OCI-LY1 (cell line): ENCODE data around the gene PAX8.
"Not testable (repeated sequence)": the region's sequence is repeated elsewhere in the genome, so short reads cannot be mapped to it uniquely, and the experiment has no call there.

Source experiments
- H2AFZ ChIP-seq: fragments of 200-600 bp; sonication (generic), shearing (Covaris generic); 2 replicates; pipeline ENCODE4 v1.6.0; 2014; ENCODE audit warnings: antibody characterized with exemption, mild to moderate bottlenecking, low read length
- H3F3A ChIP-seq: fragments of 200-600 bp; sonication (generic), shearing (Covaris generic); 2 replicates; pipeline ENCODE4 v1.6.0; 2014; ENCODE audit warnings: mild to moderate bottlenecking, antibody characterized with exemption, low read length, moderate library complexity; ENCODE audit not compliant: insufficient read depth
- H3K27ac ChIP-seq: fragments of 200-600 bp; sonication (generic); 2 replicates; pipeline ENCODE4 v1.5.1; 2014; ENCODE audit warnings: low read length, mixed run types, mild to moderate bottlenecking, low read depth; ENCODE audit not compliant: poor library complexity, severe bottlenecking
- H3K27me3 ChIP-seq: fragments of 200-600 bp; sonication (generic); 2 replicates; pipeline ENCODE4 v1.6.0; 2014; ENCODE audit warnings: antibody characterized with exemption, mild to moderate bottlenecking, low read length, moderate library complexity; ENCODE audit not compliant: insufficient read depth
- H3K36me3 ChIP-seq: fragments of 200-600 bp; sonication (generic); 2 replicates; pipeline ENCODE4 v1.6.1; 2014; ENCODE audit warnings: mild to moderate bottlenecking, antibody characterized with exemption, low read length, moderate library complexity, mixed read lengths; ENCODE audit not compliant: insufficient read depth
- H3K4me1 ChIP-seq: fragments of 200-600 bp; sonication (generic); 2 replicates; pipeline ENCODE4 v1.5.1; 2014; ENCODE audit warnings: mild to moderate bottlenecking, low read length, moderate library complexity; ENCODE audit not compliant: insufficient read depth, severe bottlenecking
- H3K4me2 ChIP-seq: fragments of 200-600 bp; sonication (generic), shearing (Covaris generic); 2 replicates; pipeline ENCODE4 v1.6.1; 2014; ENCODE audit warnings: low read length
- H3K4me3 ChIP-seq: fragments of 200-600 bp; sonication (generic); 2 replicates; pipeline ENCODE4 v1.5.1; 2014; ENCODE audit warnings: low read length, low read depth, mild to moderate bottlenecking, mixed read lengths; ENCODE audit not compliant: poor library complexity, severe bottlenecking
- H3K79me2 ChIP-seq: fragments of 200-600 bp; shearing (Covaris generic); 2 replicates; pipeline ENCODE4 v1.6.1; 2016; ENCODE audit warnings: mixed run types, low read length, mixed read lengths; ENCODE audit not compliant: insufficient read depth
- H3K9ac ChIP-seq: fragments of 200-600 bp; sonication (generic), shearing (Covaris generic); 2 replicates; pipeline ENCODE4 v1.6.1; 2014; ENCODE audit warnings: mild to moderate bottlenecking, low read length, mixed read lengths
- H3K9me2 ChIP-seq: fragments of 200-600 bp; sonication (generic), shearing (Covaris generic); 2 replicates; pipeline ENCODE4 v1.6.1; 2014; ENCODE audit warnings: low read depth, mild to moderate bottlenecking, low read length, mixed read lengths
- H3K9me3 ChIP-seq: fragments of 200-600 bp; shearing (Covaris generic); 2 replicates; pipeline ENCODE4 v1.6.1; 2014; ENCODE audit warnings: low read length, mixed read lengths
- H4K20me1 ChIP-seq: fragments of 200-600 bp; sonication (generic), shearing (Covaris generic); 2 replicates; pipeline ENCODE4 v1.6.0; 2016; ENCODE audit warnings: mild to moderate bottlenecking, low read length; ENCODE audit not compliant: insufficient read depth
- EZH2 ChIP-seq: fragments of 200-600 bp; sonication (generic), shearing (Covaris generic); IDR thresholded peaks from 2 replicates; pipeline ENCODE4 v1.8.0; 2017; ENCODE audit warnings: borderline replicate concordance, mixed run types, mild to moderate bottlenecking, antibody characterized with exemption, low read length, moderate library complexity, mixed read lengths
- TF ChIP-seq, protein P1 (sequence below): fragments of 200-600 bp; sonication (generic), shearing (Covaris generic); IDR thresholded peaks from 2 replicates; pipeline ENCODE4 v1.5.1; 2017; ENCODE audit warnings: mild to moderate bottlenecking, antibody characterized with exemption, low read length, moderate library complexity, mixed read lengths

Gene PAX8

DNA sequence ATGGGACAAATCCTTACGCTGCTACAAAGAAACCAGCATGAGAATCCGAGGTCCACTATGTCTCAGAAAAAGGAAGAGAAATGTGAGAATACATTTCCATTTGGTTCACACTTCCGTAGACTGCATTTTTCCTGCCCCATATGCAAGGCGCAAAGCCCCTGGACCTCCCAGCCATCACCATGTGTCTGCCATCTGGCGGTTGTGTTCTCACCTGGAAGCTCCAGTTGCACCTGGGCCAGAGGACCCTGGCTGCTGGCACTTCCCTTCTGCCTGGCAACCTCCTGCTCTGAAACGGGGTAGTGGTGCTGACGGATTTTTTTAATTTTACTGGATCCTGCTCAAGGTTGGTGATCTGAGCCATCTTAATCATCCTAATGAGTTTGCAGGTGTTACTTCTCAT lies 41.4 kb upstream of the PAX8 start:
- not testable (repeated sequence) for H3K9me2 ChIP-seq, H3K79me2 ChIP-seq, H3K4me2 ChIP-seq, H3K4me3 ChIP-seq, H3K4me1 ChIP-seq, H3K9me3 ChIP-seq, H3K27me3 ChIP-seq, H3K27ac ChIP-seq, H3K36me3 ChIP-seq, H3K9ac ChIP-seq, H4K20me1 ChIP-seq, H2AFZ ChIP-seq, H3F3A ChIP-seq

DNA sequence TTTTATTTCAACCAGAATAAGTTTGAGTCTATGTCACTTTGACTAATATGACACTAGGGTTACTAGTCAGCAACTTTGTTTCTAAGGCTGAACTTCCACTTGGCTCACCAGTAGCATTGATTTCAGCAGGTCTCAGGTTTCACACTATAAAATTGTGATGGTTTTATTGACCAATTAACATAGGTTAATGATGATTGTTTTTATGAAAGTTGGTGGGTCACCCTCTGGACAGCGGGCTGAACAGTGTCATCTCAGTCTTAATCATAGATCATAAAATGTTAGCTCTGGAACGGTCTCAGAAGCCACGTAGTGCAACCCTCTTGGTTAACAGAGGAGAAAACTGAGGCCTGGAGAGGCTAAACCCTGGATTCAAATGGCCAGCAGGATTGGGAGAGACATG lies 40.2 kb upstream of the PAX8 start:
- not testable (repeated sequence) for H3K36me3 ChIP-seq, H4K20me1 ChIP-seq, H3K9ac ChIP-seq, H3K4me3 ChIP-seq, H3K27me3 ChIP-seq, H3K4me1 ChIP-seq, H3K27ac ChIP-seq, H3F3A ChIP-seq, H3K4me2 ChIP-seq, H3K79me2 ChIP-seq, H3K9me2 ChIP-seq, H3K9me3 ChIP-seq, H2AFZ ChIP-seq

DNA sequence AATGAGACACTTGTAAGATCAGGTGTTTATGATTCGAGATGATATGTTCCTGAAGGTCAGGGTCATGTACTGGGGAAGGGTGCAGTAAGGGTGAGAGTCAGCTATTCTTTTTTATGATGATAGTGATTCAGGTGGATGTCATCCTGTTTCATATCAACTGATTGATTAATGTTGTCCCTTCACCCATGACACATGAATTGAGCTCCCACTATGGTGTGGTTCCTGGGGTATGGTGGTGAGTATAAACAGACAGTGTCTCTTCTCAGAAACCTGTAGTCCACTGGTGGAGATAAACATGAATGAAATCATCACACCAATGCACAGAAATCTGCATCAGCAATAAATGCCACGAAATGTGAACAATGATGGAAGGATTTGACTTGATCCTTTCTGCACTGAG lies 37.4 kb upstream of the PAX8 start:
- H3K27ac ChIP-seq, result no peak overlapping the region
- no peaks in the 10 kb centered on the region for H4K20me1 ChIP-seq
- no peak overlapping the region for H3K4me2 ChIP-seq
- H3K4me1 ChIP-seq, result no peaks in the 10 kb centered on the region
- no peak for TF ChIP-seq EZH2
- TF ChIP-seq, protein P1, sequence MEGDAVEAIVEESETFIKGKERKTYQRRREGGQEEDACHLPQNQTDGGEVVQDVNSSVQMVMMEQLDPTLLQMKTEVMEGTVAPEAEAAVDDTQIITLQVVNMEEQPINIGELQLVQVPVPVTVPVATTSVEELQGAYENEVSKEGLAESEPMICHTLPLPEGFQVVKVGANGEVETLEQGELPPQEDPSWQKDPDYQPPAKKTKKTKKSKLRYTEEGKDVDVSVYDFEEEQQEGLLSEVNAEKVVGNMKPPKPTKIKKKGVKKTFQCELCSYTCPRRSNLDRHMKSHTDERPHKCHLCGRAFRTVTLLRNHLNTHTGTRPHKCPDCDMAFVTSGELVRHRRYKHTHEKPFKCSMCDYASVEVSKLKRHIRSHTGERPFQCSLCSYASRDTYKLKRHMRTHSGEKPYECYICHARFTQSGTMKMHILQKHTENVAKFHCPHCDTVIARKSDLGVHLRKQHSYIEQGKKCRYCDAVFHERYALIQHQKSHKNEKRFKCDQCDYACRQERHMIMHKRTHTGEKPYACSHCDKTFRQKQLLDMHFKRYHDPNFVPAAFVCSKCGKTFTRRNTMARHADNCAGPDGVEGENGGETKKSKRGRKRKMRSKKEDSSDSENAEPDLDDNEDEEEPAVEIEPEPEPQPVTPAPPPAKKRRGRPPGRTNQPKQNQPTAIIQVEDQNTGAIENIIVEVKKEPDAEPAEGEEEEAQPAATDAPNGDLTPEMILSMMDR, result no peak
- H3K27me3 ChIP-seq, result no peaks in the 10 kb centered on the region
- H3K9me2 ChIP-seq, result no peaks in the 10 kb centered on the region
- H3K4me3 ChIP-seq, result no peak overlapping the region
- no peak overlapping the region for H2AFZ ChIP-seq
- H3K36me3 ChIP-seq, result no peaks in the 10 kb centered on the region
- no peak overlapping the region for H3K9ac ChIP-seq
- no peaks in the 10 kb centered on the region for H3F3A ChIP-seq
- no peaks in the 10 kb centered on the region for H3K79me2 ChIP-seq
- no peaks in the 10 kb centered on the region for H3K9me3 ChIP-seq

DNA sequence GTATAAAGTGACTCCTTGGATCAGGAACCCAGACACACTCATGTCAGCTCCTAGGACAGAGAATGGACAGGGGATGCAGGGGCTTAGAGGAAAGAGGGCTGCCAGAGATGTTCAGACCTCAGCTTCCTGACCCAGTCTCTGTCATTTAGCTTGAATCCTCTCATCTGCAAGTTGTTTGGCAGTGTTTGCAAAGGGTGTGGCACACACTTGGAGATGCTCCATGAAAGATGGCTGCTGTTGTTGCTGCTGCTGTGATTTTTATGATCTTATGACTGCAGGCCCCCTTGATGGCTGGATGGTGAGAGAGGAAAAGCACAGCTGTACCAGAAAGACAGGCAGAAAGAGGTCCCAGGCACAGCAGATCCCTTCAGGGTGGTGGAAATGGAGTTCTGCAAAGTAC lies 35.9 kb upstream of the PAX8 start:
- H3K9me2 ChIP-seq, H3K27ac ChIP-seq, H3K4me2 ChIP-seq, H2AFZ ChIP-seq, H3F3A ChIP-seq, H3K36me3 ChIP-seq, H3K27me3 ChIP-seq, H3K79me2 ChIP-seq, H3K4me1 ChIP-seq, H4K20me1 ChIP-seq, H3K9me3 ChIP-seq, H3K4me3 ChIP-seq, H3K9ac ChIP-seq: not testable (repeated sequence)

DNA sequence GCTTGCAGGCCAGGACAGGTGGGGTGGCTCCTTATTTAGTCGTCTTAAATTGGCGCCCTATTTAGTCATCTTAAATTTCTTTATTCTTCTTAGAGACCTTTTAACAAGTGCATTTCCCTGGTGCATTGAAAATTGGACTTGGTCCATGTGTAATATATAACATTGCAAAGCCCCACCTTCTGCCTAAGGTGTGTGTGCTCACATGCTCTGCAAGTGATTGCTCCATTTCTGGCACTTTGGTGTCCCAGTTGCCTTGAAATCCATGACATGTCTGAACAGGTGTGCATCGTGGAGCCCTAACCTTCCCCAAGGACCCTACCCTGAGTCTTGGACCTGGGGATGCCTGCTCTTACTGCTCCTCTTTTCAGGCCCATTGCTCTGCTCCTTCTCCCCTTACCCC lies 35.5 kb upstream of the PAX8 start:
- H3F3A ChIP-seq, H3K9me3 ChIP-seq, H2AFZ ChIP-seq, H3K79me2 ChIP-seq, H3K9ac ChIP-seq, H3K27me3 ChIP-seq, H3K9me2 ChIP-seq, H4K20me1 ChIP-seq, H3K4me2 ChIP-seq, H3K4me1 ChIP-seq, H3K36me3 ChIP-seq, H3K27ac ChIP-seq, H3K4me3 ChIP-seq: not testable (repeated sequence)

GRCh38 chr2:113311781-113312180 lies 33.1 kb upstream of the PAX8 start:
- H3K9me2 ChIP-seq, H3F3A ChIP-seq, H3K27me3 ChIP-seq, H3K9ac ChIP-seq, H3K4me1 ChIP-seq, H4K20me1 ChIP-seq, H3K27ac ChIP-seq, H3K4me2 ChIP-seq, H3K79me2 ChIP-seq, H3K9me3 ChIP-seq, H3K4me3 ChIP-seq, H3K36me3 ChIP-seq, H2AFZ ChIP-seq: not testable (repeated sequence)

DNA sequence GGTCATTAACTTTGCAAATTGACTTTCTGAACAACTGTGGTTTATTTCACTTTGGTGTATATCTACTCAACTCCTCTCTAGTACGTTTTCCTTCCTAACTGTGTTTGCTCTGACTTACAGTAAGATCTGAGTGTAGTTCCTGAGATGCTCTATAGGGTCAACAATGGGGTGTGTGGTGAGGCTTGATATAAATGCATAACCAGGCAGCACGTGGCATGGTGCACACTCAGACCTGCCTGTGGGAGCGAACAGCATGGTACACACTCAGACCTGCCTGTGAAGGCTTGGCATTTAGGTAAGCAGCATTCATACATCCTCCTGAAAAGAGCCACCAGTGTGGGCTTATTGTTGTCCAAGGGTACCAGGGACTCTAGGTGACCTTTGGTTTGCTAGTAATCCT lies 32.5 kb upstream of the PAX8 start:
- H3K79me2 ChIP-seq, H3K9ac ChIP-seq, H3K4me2 ChIP-seq, H3K36me3 ChIP-seq, H3K4me3 ChIP-seq, H2AFZ ChIP-seq, H3K9me3 ChIP-seq, H3K9me2 ChIP-seq, H3K27ac ChIP-seq, H3K27me3 ChIP-seq, H3K4me1 ChIP-seq, H4K20me1 ChIP-seq, H3F3A ChIP-seq: not testable (repeated sequence)
